Measurements from ENCODE around the gene FAU.

FAU gene

DNA sequence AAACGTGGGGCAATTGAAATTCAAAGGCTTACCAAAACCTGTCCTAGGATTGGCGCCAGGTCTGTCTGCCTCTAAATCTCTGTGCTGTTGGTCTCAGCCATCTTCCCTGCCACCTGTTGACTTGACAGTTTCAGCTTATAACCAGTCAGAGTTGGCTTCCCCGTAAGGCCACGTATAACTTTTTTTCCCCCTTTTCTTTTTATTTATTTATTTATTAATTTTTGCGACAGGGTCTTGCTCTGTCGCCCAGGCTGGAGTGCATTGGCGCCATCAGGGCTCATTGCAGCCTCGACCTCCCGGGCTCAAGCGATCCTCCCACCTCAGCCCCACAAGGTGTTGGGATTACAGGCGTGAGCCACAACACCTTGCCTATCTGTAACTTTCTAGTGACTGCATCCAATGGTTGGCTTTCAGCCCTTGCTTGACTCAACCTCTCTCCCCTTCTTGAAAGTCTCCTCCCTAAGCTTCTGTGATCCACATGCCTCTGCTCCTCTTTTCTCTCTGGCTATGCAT, 13.8 kb upstream of the FAU start:
- no peak for FAIRE-seq

DNA sequence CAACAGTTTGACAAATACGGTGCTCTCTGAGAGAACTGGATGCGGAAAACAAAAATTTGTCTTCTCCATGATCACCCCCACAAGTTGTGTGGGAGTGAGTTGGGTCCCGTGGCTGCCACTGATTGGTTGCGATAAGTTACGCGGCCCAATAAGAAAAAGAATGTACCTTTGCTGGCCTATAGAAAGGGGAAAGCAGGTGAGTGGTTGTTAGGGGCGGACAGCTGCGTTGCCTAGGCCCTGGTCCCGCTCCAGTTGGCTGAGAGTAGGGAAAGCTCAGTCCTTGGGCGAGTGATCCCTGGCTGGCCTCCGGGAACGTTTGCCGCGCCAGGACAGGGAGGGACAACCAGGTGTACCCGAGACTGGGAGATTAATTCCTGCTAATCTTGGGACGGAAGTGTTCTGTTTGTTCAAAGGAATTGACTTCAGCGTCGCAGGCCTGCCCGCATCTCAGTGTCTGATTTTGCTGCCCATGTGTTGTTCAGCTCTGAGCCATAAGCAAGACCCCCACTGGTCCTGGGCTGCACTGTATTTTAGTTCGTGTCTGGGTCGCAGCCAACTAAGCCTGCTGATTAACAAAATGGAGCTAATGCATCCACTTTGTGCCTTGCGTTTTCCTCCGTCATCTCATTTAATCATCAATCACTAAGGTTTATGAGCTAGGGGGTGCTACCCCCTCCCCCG, 13.2 kb upstream of the FAU start:
- FAIRE-seq, result peak; percentile 88

DNA sequence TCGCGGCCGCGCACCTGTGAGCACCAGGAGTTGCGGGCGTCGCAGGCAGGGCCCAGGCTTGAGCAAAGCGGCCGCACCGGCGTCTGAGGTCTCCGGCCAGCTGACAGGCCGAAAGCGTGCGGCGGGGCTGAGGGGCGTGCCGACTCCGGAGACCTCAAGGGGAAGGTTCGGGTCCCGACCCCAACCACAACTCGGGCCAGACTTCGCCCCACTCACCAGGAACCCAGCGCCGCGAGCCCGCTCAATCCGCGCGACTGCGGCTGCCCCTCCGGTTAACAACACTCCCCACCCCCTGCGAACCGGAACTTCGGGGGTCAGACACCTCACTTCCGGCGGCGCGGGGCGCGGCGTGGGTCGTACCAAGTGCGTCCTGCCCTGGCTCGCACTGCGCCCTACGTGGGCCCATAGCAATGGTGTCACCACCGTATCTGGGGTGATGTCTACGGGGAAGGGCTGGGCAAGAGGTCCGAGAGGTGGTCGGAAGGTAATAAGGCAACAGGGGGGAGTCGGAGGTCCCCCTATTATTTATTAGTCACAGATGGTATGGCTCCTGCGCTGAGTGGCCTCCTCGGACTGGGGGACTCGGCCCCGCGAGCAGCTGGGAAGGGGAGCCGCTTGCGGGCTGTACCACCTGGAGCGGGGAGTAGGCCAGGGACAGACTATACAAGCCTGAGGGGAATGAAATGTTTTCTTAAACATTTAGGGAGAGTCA, 12.5 kb upstream of the FAU start, which contains the start of gene SYVN1:
TSS of gene SYVN1 (minus strand) at position 280 of the 712 bp plus-strand sequence. CDS start 918 bp downstream, outside the sequence.
- FAIRE-seq, result no peak

DNA sequence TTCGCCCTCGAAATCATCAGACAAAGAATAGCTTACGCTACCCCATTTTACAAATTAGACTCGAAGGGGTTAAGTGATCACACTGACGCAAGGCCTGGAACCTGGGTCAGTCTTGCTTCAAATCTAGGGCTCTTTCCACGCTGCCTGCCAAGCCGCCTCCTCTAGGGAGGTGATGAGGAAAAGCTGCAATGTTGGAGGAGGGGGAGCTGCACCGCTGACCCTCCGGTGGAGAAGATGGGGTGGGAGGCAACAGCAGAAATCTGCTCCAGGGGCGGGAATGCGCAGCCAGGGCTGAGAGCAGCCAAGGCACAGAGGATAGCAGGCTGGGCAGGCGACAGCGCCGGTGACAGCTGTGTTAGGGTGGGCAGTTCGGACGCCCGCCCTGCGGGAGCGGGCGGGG, 11.8 kb upstream of the FAU start:
- no peak for FAIRE-seq

DNA sequence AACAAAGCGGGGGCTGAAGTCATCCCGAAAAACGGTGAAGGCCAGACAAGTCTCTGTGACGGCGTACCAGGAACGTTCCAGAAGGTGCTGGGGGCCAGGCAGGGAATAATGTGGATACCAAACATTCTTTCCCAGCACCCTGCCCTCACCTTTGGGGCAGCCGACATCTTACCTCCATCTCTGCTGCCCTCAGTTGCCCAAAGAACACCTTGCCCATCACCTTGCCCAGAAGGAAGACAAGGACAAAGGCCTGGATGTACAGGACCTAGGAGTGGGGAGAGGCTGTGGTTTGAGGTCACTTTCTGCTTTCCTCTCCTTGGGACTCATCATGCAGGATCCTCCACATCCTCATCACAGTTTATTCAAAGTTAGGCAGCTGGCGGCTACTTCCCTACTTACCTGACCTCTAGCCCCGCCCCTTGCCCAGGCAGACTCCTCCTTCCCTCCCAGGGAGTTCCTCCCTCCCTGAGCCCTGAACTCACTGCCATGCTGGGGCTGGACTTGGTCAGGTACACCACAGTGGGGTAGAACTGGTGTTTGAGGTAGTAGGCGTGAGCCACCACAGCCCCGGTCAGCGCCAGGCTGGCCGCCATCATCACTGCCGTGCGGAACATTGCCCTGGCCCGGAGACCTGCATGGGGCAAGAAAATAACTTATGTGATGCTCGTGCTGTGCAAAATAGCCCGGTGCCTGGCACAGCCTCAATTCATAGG, 11.2 kb upstream of the FAU start:
- no peak for FAIRE-seq

DNA sequence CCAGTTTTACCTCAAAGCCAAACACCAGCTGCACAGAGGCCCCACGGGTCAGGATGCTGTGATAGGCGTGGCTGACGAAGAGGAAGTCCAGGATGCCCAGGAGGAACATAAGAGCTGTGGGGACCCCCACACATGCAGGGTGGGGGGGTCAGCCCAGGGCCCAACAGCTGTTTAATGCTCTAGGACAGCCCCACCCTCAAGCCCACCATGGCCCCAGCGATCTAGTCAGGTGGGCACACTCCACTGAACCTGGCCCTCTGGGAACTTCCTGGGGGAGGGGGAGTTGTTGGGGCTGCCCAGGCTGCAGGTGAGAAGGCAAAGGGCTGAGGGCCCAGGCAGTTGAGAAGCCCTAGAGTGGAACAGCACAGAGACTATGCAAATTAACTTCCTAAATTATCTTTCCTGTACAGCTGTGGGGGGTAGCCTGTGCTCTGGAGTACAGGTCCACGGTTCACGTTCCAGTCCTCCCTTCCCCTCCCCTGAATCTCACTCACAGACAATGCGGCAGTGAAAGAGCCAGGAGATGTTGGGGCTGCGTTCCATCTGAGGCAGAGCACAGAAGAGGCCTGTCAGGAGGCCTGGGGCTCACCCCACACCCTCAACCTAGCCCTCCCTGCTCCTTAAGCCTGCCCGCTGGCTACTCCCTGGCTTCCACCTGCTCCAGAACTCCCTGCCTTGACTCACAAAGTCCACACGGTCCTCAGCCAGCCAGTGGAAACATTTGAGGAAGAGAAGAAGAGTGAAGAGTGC, 10.5 kb upstream of the FAU start:
- FAIRE-seq, result no peak

DNA sequence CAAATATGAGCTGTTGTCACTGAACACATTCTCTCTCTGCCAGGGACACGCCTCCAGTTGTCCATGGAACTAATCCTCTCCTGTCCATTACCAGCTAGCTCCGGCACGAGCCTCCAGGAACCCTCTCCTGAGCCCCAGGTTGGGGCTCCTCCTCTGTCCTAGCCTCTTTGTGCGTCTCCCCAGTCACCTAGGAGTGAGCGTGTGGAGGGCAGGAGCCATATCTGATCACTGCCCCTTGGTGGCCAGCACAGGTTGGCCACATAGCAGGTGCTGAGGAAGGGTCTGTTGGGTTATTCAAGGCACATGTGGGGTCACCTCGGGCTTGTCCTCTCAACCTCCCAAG, 9.9 kb upstream of the FAU start:
- no peak for FAIRE-seq

DNA sequence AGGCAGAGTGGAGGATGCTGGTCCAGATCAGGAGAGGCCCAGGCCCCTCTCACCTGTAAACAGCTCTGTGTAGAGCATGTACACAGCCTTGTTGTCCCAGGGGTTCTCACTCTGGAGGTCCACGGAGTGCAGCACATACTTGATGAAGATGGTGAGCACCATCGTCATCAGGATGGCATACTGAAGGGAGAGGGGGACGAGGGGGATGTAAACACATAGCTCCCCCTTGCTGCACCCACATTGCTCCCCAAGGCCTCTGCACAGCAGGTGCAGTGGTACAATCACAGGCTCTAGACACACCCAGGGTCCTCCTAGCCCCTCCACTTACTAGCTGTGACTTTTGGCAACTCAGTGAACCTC, 9.5 kb upstream of the FAU start:
- no peak for FAIRE-seq

DNA sequence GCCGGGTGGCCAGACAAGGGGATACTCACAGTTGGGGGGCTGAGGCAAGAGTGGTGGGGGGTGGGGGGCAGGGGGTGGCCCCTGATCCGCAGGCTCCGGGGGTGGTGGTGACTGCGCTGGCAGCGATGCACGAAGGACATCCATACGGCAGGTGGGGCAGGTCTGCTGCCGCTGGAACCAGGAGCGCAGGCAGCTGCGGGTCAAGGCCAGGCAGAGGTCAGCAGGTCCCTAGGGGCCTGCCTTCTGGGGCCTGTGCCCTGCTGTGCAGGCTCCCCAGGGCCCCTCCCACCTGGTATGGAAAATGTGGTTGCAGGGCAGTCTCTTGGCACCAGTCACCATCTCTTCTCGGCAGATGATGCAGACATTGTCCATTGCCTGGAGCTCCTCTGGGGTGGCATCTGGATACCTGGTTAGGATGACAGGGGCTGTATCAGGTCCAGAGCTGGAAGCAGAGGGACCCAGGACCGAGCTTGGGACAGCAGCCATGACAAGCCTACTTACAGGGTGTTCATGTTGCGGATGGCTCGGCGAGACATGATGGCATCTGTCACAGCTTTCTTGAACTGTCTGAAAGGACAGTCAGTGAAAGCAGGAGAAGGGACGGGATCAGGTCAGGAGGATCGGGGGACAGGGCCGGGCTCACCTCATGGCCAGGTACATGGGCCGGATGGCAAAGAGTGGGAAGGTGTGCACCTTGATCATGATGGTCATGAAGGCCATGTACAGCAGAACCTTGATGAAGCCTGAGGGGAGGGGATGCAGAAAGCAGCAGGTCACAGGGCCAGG, 8.9 kb upstream of the FAU start:
- FAIRE-seq, result no peak

DNA sequence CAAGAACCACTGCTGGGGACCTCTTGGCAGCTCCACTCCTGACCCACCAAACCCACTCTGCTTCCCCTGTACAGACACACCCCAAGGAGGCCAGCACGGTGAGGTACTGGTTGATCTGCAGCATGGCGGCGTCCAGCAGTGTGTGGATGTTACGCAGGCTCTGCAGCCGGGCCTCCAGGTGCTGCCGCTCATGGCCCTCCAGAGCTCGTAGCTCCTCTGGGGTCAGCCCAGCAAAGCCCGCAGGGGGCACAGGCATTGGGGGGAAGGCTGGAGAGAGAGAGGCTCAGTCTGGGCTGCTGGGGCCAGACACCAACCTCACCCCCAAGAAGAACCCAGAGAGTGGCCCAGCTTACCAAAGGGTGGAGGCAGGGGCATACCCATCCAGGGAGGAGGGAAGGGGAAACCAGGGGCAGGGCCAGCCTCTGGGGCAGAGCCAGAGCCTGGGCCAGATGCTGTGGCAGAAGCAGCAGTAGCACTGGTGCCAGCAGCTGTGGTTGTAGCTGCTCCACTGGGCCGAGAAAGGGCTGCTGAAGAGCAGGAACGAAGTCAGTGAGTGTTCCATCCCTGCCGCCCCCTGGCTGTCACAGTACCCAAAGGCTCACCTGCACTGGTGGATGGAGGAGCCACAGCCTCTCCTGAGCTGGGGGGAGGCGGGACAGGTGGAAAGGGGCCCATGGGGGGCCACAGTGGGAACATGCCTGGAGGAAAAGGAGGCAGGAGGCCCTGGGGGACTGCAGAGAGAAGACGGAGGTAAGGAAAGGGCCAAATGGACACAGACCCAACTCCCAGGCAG, 7.9 kb upstream of the FAU start:
- no peak for FAIRE-seq

DNA sequence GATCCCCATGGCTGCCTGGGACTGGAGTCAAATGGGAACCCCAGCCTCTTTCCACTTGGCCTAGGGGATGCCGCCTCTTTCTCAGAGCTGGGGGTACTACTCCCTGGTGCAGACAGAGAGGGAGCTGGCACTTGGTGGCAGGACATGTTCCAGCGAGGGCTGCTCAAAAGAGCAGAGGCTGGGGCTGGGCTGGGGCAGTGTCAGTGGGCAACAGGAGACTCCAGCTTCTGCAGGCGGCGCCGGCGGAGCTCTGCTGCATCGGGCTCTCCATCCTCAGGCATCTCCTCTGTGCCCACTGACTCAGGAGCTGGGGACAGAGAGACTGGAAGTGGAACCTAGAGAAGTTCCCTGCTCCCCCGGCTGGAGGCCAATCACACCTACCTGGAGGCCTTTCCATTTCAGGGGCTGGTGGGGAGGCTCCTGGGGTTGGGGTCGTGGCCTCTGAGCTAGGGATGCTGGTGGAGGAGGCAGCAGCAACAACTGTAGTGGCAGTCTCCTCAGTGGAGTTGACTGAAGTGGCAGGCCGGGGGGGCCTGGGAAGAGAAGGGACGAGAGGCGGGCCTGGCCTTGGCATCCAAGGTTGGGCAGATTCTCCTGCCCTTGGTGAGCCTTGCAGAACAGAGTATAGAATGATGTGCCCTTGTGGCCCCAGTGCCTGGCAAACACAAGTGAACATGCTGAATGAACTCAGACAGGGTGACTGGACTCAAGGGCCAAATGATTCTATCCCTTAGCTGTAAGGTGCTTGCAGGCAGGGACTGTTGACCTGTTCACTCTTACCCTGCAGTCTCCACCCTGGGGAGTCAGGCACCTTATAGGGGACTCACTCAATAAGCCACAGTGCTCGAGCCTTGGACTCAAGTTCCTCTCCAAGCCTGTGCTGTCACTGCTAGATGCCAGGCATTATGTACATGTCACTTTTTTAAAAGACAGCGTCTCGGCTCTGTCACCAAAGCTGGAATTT, 6.5 kb upstream of the FAU start:
- FAIRE-seq, result no peak

DNA sequence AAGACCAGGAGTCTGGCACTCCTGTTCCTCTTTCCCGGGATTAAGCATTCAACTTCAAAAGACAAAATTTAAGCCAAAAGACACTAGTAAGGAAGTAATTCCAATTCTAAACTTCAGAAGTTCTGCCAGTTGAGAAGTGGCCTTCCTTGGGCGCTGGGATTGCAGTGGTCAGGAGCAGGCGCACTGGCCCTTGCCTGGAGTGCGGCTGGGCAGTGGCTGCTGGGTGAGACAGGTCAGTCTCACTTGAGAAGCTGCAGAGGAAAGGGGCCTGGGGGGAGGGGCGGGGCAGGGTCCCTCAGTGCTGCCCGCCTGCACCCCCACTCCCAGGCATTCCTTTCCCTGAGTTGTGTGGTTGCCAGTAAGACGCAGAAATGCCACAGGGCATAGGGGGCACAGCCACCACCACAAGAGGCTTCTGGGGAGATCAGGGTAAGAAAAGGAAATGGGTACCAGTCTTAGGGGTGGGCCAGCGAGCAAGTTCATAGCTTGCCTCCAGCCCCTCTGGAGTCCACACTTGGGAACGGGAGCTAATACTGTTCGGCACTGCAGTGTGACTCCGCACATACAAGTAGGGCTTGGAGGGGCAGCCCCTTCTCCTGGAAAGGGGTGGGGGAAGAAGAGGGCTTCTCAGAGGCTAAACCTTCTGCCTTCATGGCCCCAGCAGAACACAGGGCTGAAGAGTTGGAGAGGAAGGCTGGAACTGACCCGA, 5.7 kb upstream of the FAU start:
- FAIRE-seq, result no peak

DNA sequence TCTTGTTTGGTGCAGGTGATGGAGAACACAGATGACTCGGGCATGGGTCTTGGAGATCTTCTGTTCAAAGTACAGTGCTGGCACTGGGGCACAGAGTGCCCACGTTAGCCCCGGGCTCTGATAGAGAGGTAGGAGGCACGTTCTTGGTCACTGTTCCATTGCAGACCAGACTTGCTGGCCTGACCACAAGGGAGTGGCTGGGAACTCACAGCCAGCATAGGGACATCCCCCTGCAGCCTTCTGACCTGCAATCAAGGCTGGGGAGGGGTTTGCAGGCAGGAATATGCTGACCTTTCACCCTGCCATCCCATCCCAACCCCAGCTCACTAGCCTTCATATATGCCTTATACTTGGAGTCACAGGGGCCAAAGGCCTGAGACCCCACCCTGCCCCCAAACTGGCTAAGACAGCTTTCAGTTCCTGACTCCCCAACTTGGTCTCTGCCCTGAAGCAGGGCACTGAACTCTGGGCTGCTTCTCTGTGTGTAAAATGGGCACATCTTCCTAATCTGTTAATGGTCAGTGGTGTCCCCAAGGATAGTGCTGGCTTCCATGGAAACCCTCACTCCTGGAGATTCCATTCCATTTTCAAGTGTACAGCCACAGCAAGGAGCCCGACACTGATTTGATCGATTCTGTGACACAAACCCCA, 4.8 kb upstream of the FAU start:
- FAIRE-seq, result no peak

DNA sequence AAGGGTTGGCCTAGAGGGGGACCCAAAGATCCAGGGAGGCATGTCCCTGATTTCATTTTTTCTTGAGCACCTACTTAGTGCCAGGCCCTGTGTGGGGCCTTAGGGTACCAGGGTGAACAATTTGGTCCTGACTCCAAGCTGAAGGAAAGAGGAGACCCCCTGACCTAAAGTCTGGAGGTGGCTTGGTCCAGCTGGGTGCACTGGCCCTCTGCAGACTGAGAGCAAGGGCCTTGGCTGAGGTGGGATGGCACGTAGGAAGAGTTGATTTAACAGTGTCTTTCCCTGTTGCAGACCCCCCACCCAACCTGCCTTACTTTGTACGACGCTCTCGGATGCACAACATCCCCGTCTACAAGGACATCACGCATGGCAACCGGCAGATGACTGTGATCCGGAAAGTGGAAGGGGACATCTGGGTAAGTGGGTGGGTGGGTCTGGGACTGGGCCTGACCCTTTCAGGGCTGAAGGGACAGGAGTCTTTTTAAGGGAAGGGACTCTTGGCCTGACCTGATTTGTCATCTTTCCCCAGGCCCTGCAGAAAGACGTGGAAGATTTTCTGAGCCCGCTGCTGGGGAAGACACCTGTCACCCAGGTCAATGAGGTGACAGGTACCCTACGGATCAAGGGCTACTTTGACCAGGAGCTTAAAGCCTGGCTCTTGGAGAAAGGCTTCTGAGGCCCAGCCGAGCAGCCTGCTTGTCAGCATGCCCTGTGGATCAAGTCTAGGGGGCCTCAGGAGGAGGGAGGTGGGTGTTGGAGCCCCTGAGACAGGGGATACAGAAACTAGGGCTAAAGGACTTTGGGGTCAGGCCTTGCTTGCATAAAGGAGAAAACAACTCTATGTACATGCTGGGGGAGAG, 3.5 kb upstream of the FAU start:
- FAIRE-seq, result no peak

DNA sequence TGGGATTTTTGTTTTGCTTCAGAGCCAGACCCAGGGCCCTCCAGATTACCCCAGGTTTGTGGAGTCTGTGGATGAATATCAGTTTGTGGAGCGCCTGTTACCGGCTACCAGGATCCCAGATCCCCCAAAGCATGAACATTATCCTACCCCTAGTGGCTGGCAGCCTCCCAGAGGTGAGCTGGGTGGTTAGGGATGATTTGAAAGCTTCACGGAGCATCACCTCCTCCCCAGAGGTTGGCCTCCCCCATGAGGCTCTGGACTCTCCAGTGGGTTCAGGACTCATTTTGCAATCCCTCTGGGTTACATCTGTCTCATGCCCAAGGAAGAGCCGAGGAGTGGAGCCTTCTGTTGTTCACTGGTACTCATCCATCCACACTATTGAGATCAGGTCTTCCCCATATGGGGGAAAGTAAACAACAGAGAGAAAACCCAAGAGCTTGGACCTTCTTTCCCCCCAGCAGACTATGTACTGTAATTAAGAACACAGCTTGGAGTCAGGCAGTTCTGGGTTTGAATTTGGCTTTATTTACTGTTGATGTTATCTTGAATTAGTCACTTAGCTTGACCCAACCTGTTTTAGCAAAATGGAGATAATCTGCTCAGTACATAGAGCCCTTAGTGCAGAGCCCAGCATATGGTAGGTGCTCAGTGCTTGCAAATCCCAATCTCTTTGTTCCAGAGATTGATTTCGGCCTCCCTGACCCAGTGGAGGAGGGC, 2.7 kb upstream of the FAU start:
- no peak for FAIRE-seq

DNA sequence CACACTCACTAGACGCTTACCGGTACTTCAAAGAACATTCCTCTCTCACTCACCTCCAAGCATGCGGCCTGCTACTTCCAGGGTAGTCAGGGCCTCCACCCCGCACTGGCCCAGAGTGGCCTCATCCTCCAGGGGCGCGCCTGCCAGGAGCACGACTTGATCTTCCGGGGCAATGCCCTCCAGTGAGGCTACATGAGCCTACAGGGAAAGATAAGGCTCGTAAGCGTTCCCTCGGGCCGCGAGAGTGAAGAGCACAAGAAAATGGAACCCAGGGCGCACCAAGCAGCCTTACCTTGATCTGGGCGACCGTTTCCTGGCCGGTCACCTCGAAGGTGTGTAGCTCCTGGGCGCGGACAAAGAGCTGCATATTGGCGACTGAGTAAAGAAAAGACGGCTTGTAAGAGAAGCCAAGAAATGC, 478 bp downstream of the FAU start:
- FAIRE-seq, result no peak

DNA sequence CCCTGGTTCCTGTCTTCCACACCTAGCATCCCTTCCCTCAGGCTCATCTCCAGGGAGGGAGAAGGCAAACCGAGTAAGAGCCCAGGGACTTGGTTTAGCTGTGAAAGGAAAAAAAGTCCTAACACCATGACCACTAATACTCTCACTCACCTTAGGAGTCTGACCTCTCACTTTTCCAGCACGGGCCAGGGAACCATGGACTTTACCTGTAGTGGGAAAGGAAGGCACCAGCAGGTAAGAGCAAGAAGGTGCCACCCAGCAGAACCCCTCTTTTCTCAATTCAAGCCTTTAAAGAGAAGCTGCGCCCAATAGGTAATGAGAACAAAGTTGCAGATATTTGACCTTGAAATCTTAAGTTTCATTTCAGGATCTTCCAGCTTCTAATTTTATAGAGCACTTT, 1.1 kb downstream of the FAU start:
- FAIRE-seq, result no peak

Data from endometrium (tissue), 2 donors.